Hematopoietic multipotent progenitor cell treated with erythropoietin and hydrocortisone succinate and interleukin-3 and kit ligand, for 17 days (in vitro differentiated cells): ENCODE data around the gene SP100.
"Not testable (repeated sequence)": the region's sequence is repeated elsewhere in the genome, so short reads cannot be mapped to it uniquely, and the experiment has no call there.

Source experiments
- DNase-seq: peaks from one replicate; pipeline ENCODE4 v3.0.0-alpha.2; 2015; ENCODE audit warnings: low spot score

The SP100 gene

DNA sequence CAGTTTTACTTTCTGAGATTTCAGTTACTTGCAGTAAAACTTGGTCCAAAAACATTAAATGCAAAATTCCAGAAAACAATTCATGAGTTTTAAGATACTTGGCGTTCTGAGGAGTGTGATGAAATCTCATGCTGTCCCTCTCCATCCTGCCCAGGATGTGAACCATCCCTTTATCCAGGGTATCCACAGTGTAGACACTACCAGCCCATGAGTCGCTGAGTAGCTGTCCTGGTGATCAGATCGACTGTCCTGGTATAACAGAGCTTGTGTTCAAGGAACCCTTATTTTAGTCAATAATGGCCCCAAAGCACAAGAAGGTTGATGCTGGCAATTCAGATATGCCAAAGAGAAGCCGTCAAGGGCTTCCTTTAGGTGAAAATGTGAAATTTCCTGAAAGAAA is 3.2 kb downstream of the SP100 start:
- DNase-seq: no peak

DNA sequence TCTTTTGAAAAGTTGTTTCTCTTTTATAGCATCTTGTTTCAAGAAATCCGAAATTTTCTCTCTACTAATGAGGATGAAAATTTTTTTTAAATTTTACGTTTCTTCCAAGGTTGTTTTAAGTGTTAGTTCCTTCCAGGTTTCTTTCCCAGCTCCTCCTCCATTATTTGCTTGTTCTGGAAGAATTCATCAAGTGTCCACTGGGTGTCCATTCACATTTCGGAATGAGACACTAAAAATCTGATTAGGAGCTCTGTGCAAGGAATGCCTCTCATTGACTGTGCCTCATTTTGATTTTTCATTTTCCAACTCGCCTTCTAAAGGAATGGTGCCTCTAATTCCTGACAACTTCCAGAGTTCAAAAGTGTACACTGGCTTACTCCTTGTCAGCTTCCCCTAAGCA is 6.1 kb downstream of the SP100 start:
- DNase-seq: no peak

- DNase-seq: no peak
Observed at GRCh38 chr2:230423851-230424458, 8.0 kb downstream of the SP100 start.

GRCh38 chr2:230425377-230425776 is 9.4 kb downstream of the SP100 start:
- DNase-seq: no peak

GRCh38 chr2:230429513-230429912 is 13.5 kb downstream of the SP100 start:
- DNase-seq: no peak

- DNase-seq: no peak
Observed at GRCh38 chr2:230430957-230431910, 15.2 kb downstream of the SP100 start.

DNA sequence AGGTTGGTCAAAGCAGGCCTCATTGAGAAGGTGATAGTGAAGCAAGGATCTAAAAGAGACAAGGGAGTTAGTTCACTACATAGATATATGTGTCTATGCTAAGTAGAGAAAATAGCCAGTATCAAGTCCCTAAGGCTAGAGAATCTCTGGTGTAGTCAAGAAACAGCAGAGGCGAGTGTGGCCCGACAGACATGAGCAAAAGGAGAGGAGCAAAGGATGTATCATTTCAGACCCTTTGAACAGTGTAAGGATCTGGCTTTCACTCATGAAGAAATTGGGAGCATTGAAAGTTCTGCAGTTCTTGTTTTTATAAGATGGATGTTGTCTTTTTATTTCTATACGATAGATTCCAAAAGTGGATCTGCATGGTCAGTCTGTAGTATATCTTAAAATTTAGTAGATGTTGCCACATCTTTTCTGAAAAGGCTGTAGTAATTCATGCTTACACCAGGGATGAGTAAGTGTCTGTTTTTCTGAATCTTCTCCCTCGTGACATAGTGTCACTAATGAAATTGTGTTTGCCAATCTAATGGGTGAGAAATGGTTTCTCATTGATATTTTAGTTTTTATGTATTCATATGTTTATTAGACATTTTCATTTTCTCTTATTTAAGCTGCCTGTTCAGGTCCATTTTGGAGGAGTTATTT is 18.8 kb downstream of the SP100 start:
- no peak for DNase-seq

DNA sequence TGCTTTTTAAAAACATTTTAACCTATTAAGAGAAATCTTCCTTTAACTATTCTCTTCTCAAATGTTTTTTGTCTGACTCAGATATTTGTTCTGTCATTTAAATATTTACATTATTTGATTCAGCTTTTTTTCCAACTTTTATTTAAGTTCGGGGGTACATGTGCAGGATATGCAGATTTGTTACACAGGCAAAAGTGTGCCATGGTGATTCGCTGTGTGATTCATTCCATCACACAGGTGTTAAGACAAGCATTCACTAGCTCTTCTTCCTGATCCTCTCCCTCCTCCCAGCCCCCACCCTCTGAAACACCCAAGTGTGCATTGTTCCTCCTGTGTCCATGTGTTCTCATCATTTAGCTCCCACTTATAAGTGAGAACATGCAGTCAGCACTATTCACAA is 19.4 kb downstream of the SP100 start:
- no peak for DNase-seq

DNA sequence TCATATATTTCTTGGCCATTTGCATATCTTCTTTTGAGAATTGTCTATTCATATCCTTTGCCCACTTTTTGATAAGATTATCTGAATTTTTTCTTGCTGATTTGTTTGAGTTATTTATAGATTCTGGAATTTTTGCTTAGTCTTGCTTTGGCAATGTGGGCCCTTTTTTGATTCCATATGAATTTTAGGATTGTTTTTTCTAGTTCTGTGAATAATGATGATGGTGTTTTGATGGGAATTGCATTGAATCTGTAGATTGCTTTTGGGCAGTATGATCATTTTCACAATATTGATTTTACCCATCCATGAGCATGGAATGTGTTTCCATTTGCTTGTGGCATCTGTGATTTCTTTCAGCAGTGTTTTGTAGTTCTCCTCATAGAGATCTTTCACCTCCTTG is 23.1 kb downstream of the SP100 start:
- DNase-seq: not testable (repeated sequence)

GRCh38 chr2:230439590-230439989 is 23.6 kb downstream of the SP100 start:
- no peak for DNase-seq

GRCh38 chr2:230441227-230441897 is 25.4 kb downstream of the SP100 start:
- DNase-seq: peak; percentile 23

DNA sequence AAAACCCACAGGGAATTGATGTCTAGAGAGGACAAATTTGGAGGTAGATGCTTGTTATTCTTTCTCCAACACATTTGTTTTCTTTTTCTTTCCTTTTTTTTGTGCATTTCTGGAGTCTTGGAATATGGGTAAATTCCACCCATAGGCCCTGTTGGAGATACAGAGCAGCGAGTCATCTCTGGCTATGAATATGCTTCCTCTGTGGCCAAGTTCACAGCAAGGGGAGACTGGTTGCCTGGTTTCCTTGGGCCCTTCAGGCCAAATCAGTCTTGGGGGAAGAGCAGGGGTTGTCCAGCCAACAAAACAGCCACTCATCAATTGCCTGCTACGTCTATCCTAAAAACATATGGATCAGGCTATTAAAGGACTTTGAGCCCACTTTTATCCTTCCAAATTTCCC is 27.5 kb downstream of the SP100 start:
- DNase-seq: no peak

GRCh38 chr2:230444832-230445231 is 28.8 kb downstream of the SP100 start:
- DNase-seq: no peak

- DNase-seq: no peak
Observed at GRCh38 chr2:230447036-230447435, 31.0 kb downstream of the SP100 start.

- peak; percentile 30 for DNase-seq
Observed at GRCh38 chr2:230447455-230448451, 31.8 kb downstream of the SP100 start.

DNA sequence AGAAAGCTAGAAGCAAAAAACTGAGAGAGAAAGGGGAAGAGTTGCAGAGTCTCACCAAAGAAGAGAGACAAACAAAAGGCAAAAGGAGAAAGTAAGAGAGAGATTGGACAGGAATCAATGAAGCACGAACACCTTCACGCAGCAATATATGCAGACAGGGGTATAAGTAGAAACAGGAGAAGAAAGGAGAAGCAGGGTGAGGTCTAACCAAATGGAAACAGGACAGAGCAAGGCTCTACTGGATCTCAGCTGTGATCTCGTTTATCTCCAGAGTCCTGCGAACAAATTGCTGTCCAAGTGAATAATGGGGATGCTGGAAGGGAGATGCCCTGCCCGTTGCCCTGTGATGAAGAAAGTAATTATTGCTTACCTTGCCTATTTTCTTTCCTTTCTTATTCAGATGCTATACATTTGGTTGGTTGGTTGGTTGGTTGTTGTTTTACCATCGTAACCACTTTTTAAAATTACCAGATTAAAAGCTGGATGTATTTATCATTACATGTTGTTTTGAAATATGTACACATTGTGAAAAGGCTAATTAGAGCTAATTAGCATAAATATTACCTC is 34.0 kb downstream of the SP100 start:
- no peak for DNase-seq

DNA sequence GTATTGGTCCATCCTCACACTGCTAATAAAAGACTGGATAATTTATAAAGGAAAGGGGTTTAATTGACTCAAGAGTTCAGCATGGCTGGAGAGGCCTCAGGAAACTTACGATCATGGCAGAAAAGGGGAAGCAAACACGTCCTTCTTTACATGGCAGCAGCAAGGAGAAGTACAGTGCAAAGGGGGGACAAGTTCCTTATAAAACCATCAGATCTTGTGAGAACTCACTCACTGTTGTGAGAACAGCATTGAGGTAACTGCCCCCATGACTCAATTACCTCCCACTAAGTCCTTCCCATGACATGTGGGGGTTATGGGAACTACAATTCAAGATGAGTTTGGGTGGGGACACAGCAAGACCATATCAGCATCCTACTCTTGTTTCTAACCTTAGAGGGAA is 37.0 kb downstream of the SP100 start:
- DNase-seq: no peak

DNA sequence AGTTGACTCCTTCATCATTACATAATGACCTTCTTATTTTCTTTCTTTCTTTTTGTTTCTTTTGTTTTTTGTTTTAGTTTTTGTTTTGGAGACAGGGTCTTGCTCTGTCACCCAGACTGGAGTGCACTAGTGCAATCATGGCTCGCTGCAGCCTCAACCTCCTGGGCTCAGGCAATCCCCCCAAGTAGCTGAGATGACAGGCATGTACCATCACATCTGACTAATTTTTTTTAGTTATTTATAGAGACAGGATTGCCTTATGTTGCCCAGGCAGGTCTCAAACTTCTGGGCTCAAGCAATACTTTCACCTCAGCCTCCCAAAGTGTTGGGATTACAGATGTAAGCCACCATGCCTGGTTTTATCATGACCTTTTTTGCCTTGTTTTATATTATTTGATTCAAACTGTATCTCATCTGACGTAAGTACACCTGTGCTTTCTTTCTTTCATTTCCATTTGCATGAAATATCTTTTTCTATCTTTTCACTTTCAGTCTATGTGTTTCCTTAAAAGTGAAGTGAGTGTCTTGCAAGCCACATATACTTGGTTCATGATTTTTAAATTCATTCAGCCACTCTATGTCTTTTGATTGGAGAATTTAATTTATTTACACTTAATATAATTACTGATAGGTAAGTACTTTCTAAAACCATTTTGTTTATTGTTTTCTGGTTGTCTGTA is 39.1 kb downstream of the SP100 start:
- DNase-seq: no peak

DNA sequence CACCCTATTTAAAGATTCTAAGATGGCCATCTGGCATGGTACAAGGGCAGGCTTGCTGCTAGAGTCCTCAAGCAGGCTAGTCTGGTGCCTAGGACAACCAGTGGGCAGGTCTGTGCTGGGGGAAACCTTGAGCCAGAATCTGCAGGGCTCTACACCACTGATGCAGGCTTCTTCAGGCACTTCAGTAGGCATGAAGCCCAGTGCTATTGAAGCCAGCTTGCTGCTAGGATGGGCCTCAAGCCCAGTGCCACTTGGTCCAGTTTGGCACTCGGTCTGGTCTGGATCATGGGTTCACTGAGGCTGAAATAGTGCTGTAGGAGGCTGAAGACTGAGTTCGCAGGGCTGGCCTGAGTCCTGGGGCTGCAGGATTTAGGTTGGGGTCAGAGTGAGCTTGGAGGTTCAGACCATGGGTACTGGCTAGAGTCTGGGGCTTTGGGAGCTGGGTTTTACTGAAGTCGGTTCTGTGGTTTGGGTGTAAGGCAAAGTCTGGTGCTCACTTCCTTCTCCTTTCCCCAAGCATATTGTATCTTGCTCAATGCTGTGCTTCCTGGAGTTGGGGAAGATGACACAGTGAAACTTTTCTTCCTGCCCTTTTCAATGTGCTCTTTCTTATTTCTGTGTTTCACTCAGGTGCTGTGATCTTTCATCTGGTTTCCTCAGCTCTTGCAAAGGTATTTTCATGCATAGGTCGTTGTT is 41.2 kb downstream of the SP100 start:
- DNase-seq: no peak

- DNase-seq: no peak
Observed at GRCh38 chr2:230457793-230458192, 41.8 kb downstream of the SP100 start.
